ENCODE results near the gene PDZK1.
"Not testable (repeated sequence)": the region's sequence is repeated elsewhere in the genome, so short reads cannot be mapped to it uniquely, and the experiment has no call there.

Gene PDZK1

DNA sequence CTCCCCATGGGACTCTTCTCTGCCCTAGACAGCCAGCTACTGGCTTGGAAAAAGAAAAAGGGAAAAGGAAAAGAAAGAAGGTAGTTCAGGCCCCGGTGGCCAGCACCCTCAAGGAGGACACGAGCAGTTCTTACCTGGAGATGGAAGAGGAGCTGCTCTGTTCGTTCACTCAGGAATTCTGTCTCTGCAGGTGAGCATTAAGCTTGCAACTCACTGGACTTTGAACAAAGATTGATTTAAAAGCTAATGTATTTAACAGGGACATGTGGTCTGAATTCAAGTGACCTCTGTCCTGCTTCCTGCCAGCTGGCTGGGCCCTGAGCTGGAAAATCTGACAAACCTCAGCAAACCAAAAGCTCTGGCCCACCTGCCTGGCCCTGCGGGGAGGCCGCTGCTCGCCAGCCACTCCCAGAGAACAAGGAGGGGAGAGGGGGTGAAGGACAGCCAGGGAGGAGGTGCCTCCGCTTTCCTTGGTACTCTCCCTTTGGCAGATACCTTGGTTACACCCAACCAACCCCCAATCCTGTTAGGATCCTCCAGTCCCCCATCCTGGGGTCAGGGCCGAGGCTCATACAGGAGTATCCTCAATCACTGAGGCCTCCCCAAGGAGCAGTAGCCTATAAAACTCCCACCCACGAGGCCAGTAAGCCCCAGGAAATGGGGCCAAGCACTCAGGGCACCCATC is at the start of gene PDZK1:
PDZK1 (minus strand) TSS at position 186 of the 685 bp plus-strand sequence. CDS start 19,347 bp downstream, outside the sequence.
- no peak for DNase-seq (ENCODE audit: low read depth)

DNA sequence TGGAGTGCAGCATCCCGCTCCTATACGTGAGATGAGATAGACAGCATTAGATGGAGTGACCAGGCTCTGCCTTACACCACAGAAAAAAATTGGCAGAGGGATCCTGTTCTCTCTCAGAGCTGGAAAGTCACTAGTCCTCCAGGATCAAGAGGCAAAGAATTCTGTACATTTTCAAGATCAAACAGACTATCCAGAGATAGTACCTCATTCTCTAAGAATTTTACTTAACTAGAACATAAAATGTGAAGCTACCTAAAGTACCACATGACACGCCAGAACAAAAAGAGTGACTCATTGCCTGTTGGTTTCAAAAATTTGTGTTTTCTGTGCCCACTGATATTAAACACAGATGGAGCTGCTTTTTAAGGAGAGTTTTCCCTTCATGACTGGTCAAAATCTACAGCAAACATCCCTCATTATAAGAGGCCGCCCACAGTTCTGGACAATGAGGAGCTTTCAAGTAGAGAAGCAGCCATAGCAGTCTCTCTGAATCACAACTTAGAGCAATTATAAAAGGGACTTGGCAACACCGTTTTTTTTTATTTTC is 44.4 kb upstream of the PDZK1 start:
- DNase-seq (ENCODE audit: low read depth) = no peak

DNA sequence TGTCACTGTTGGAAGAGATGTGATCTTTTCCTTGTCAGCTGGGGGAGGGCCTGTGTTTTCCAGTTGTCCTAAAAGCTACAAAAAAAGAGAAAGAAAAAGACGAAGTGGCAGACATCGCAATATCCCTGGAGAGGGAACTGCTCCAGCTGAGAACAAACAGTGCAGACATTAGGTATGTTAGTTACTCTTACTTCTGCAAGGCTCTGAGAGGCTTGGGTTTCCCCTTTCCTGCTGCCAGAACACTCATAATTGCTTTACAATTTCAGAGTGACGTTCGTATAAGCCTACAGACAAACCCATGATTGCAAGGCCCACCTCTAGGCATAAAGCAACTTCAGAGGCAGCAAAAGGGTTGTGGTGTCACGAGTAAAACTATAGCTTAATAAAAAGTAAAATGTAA is 43.3 kb upstream of the PDZK1 start:
- DNase-seq (ENCODE audit: low read depth) = no peak

DNA sequence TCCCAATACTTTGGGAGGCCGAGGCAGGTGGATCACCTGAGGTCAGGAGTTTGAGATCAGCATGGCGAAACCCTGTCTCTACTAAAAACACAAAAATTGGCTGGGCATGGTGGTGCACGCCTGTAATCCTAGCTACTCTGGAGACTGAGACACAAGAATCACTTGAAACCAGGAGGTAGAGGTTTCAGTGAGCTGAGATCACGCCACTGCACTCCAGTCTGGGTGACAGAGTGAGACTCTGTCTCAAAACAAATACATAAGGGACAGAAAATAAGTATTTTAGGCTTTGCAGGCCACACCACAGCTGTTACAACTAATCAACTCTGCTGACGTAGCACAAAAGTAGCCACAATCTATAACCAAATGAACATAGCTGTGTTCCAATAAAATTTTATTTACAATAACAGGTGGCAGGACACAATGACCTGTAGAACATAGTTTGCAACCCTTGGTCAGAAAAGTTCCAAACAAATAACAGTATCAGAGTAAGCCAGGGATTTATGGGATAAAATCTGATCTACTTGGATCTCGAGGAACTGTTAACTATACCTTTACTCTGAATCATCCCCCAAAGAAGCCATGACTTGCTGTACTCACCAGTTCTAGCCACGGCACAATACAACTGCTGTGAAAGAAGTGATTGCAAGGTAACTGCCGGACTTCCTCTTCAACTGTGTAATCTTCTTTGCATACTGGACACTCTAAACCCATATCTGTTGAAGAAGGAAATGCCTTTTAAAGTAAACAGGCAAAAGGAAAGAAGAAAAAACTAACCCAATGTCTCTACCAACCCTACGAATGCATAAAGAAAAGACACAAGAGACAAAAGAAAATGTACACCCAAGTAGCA is 40.5 kb upstream of the PDZK1 start:
- DNase-seq (ENCODE audit: low read depth) = no peak

DNA sequence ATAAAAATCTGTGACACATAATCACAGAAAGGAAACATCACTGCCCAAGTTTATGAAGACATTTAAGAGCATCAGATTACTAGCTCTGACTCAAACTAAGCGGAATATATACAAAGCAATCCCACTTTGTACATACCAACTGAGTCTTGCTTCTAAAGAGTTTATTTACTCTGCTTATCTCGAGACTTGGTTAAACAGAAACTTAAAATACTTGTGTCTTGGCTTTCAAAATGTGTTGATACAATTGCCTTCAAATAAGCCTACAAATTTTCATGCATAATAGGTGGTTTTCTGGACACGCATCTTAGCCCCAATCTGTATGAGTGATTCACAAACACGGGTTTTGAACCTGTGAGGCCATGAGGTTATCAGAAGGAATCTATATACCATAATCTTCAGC is 33.1 kb upstream of the PDZK1 start:
- no peak for DNase-seq (ENCODE audit: low read depth)

DNA sequence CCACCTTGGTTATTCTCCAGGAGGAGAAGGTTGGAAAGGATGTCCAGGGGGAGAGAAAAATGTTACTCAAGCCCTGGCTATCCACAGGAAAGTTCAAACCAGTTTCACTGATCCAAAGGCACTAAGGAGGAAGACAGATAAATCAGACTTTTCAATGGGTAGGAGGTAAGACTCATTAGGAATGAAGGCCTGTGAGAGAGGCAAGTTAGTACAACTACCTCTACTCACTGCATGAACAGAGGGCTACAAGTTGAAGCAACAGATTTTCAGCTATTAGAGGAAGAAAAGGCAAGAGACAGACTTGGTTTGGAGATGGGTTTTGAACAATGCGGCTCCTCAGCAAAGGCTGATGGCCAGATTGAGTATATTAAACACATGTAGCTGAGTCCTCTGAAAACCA is 29.0 kb upstream of the PDZK1 start:
- no peak for DNase-seq (ENCODE audit: low read depth)

DNA sequence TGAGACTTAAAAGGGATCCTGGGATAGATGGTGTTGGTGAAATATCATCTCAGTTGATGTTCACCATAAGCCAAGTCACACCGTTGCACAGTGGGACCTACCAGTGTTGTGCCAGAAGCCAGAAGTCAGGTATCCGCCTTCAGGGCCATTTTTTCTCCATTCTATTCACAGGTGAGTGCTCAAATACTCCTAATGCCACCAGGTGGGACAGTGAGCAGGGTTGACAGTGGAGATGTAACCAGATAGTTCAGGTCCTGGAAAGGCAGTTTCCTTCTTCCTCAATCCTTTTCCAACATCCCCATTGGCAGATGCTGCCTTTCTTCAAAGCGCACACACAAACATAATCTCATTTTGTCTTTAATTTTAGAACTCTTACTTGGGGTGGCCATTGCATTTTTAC is 23.7 kb upstream of the PDZK1 start:
- DNase-seq (ENCODE audit: low read depth) = no peak

DNA sequence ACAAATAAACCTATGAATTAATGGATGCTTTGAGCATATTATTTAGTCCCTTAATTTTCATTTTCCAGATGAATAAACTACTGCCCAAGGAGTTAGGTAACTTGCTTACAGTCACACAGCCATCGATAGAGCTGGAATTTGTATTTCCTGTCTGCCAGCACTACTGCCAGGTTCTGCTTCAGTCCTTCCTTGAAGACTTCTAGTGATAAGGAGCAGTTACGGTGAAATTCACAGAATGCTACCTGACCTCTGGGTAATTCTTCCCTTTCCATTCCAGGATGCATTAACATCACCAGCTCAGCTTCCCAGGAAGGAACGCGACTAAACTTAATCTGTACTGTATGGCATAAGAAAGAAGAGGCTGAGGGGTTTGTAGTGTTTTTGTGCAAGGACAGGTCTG is 23.3 kb upstream of the PDZK1 start:
- no peak for DNase-seq (ENCODE audit: low read depth)

DNA sequence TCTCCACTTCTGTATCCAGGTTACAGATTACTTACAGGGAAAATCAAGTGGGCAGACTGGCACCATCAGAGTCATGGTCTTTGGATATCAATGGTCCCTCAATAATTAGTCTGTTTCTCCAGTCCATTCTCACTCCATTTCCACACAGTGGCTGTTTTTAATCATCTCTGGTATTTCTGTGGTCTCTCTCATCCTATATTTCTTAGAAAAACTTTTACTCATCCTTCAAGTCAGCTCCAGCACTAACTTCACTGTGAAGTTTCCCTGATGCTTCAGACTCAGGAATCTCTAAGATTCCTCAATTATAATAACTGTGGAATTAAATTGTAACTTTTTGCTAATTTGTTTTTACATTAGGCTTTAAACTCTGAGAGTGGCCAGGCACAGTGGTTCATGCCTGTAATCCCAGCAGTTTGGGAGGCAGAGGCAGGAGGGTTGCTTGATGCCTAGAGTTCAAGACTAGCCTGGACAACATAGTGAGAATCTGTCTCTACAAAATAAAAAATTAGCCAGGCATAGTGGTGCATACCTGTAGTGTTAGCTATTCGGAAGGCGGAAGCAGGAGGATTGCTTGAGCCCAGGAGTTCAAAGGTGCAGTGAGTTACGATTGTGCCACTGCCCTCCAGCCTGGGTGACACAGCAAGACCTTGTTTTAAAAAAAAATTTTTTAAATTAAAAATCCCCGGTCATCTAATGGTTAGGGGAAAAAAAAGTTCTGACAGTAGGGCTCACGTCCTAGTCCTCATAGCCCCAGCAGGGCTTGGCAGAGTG is 22.7 kb upstream of the PDZK1 start:
- no peak for DNase-seq (ENCODE audit: low read depth)

DNA sequence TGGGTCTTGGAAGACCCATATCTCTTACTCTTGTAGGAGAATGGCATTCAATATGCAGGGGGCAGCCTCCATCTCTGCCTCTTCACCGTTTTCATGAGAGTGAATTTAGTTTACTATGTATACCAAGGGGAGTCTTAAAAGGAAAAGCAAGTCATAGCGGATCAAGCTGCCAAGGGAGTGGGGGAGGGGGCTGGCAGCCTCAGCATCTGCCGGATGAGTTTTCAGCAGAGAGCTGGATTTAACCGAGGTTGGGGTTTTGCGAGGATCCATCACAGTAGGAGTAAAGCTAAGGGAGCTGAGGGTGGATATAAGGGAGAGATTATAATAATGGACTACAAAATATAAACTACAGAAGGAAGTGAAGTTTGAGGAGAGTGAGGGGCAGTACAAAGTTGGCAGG is 22.0 kb upstream of the PDZK1 start:
- DNase-seq (ENCODE audit: low read depth) = no peak

DNA sequence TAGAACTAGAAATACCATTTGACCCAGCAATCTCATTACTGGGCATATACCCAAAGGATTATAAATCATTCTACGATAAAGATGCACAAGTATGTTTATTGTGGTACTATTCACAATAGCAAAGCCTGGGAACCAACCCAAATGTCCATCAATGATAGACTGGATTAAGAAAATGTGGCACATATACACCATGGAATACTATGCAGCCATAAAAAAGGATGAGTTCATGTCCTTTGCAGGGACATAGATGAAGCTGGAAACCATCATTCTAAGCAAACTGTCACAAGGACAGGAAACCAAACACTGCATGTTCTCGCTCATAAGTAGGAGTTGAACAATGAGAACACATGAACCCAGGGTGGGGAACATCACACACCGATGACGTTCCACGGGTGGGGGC is 19.0 kb upstream of the PDZK1 start:
- DNase-seq (ENCODE audit: low read depth) = not testable (repeated sequence)

DNA sequence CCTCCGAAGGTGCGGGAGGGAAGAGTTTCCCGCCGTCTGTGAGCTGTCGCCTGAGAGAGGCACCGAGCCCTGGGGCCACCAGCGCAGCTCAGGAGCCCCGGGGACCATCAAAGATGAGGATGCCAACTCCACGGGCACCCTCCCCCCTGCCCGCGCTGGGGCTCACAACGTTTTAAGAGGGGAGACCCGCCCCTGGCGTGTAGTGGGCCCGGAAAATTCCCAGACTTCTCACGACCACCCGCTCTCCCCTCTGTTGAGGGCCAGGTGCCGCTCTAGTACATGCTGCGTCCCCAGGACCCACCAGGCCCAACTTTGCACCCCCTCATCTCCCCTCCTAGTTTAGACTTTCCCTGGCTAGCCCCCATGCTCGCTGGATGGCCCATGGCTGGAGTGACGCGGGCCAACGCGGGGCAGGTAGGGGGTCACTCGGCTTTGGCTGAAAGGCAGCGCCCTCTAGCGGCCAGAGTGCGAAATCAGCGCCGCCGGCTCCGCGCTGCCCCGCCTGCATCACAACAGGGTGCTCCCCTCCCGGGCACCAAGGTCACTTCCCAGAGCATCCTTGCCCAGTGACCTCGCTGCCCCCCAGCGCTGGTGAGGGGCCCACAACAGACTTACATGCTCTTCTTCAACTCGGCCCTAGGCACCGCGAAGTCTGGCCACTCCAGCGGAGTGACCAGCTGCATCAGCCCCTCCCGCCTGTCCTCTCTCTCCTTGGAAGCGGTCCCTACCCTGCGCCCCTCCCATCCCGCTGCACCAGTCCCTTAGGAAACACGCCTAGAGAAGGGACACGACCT is 13.9 kb upstream of the PDZK1 start:
- peak; percentile 63 for DNase-seq (ENCODE audit: low read depth)

DNA sequence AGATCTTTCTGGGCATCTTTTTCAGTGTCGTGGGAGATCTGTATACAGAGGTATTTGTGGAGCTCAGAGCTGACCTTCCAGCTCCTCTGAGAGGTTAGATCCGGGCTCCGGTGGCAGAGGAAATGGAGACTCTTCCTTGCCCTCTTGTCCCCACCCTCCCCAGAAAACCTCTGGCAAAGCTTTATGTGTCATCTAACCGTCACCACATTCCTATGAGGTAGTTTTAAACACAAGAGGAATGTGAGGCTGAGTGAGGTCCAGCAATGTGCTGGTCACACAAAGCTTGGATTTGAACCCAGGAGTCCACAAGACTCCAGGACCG is 13.3 kb upstream of the PDZK1 start:
- DNase-seq (ENCODE audit: low read depth) = no peak

DNA sequence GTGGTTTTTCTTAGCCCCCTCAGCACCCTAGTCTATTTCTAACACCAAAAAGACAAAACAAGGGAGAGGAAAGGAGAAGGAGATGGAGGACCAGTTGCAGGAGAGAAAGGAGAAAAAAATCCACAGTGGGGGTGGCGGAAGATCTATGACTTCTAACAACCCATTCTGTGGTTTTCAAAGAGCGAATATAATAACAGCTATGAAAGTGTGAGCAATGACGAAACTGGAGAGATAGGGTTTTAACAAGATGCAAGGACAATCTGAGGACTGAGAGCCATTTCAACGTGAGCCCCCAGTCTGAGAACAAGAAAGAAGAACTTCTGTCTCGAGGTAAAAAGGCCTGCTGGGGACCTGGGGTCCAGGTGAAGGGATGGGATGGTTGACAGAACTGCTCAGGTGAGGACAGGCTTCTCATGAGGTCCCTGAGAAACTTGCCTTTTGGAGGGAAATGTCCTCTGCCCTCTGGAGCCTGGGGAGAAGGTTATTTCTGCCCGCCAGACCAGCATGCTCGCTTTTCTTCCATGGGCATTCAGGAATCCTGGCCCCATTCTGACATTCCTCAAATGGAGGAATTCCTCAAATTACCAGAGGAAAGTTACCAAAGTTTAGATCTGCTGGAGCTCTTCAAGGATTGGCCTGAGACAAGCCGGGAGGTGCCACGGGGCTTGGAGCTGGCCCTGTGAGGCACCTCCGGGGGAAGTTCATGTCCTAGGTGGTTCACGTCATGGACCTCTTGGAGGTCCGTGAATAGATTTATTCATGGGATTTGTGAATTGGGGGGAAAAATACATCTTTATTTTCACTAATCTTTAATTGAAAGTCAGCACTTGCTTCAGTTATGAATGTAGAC is 12.3 kb upstream of the PDZK1 start, which contains the start of gene CD160:
CD160 (plus strand) TSS at position 270 of the 850 bp plus-strand sequence. CDS start 8,829 bp downstream, outside the sequence.
- no peak for DNase-seq (ENCODE audit: low read depth)

DNA sequence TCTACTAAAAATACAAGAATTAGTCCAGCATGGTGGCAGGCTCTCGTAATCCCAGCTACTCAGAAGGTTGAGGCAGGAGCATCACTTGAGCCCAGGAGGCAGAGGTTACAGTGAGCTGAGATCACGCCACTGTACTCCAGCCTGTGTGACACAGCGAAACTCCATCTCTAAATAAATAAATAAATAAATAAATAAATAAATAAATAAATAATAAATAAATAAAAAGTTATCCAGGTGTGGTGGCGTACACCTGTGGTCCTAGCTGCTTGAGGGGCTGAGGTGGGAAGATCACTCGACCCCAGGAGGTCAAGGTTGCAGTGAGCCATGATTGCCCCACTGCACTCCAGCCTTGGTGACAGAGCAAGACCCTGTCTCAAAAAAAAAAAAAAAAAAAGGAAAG is 11.3 kb upstream of the PDZK1 start:
- DNase-seq (ENCODE audit: low read depth) = not testable (repeated sequence)

DNA sequence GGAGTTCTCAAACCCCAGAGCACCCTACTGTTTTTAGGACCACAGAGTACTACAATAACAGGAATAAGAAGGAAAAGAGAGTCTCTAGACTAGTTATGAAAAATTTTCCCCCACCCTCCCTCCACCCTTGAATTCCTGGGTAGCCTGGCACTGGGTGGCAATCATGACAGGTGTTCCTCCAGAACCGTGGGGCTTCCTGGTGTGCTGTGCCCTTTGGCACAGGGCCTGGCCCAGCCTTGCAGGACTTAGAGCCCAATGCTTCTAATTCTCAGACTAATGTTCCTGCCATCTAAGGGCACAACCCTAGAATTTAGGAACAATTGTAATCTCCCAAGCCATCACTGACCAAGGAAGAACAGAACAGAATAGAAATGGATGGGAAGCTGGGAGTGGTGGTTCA is 10.7 kb upstream of the PDZK1 start:
- no peak for DNase-seq (ENCODE audit: low read depth)

DNA sequence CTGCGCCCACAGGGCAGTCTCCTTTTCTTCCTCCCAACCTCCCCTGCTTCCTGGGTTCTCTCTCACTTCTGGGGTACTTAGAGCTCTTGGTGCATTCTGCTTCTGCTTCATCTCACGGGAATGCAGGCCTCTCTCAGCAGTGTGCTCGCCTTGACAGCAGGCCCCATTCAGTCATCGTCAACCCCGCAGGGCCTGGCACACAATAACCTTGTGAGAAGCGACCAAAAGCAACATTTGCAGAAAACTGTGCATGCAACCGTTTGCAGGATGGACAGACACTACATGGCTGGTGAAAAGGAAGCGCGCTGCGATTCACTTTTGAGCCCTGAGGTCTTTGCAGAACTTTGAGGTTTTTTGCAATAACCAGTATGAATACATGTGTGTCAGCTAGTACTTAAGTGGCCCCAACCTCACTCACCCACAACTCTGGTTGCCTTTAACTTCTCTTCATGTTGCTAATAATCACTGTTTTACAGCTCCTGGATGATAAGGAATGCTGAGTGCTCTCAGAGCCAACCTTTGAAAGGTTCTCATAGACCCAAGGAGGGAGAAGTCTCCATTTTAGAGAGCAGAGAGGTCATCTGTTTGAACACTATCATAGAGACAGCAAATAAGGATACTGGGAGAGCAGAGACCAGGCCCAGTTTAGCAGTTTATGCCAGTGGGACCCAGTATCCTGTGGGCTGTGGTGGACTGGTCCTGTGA is 9.6 kb upstream of the PDZK1 start:
- no peak for DNase-seq (ENCODE audit: low read depth)

DNA sequence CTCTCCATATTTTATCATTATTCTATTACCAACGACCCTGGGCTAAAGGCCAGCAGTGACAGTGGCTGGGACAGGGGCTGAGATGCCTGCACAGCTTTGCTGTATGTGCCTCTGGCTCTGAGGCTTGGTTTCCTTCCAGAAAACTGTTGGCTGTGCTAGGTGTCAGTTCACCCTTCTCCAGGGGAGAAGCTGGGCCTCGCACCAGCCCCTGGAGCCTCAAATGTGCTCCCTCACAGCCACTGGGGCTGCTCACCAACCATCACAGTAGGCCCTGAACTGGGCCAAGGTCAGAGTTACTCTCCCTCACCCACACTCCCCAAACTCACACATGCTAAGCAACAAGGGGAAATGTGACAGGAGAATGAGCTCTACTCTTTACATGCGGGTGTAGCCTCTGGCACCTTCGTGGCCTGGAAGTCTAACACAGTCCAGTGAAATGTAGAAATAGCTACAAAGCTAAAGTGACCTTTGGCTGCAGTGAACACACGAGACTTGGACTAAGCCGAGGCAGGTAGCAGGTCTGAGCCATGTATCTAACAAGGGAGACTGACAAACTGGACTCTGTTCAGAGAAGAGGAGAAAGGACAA is 7.5 kb upstream of the PDZK1 start:
- no peak for DNase-seq (ENCODE audit: low read depth)

DNA sequence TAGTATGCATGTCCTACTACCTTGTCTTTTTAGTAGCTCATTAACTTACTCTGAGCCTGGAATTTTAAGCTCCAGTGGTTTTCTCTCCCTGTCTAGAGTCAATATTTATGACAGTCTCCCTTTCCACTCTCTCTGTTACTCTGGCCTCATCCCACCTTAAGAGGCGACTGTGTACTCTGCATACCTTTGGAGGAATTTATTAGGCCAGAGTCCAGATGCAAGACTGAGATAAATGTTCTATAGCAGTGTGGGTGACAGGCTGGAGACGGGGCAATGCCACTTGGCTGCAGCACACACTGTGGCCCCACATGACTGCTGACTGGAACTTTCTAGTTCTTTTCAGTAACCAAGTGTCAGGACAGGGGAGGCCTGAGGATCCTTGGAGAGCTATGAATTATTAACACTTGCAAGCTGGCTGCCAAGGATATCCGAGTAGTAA is 4.1 kb upstream of the PDZK1 start:
- DNase-seq (ENCODE audit: low read depth) = no peak

Data from activated T-cell treated with anti-CD3 and anti-CD28 coated beads for 24 hours (primary cell).